Measurements from ENCODE around the gene SPRYD7.

Gene SPRYD7

GRCh38 chr13:49898792-49899191 lies 37.3 kb downstream of the SPRYD7 start:
- H3K4me1 ChIP-seq (ENCODE audit: insufficient read depth, poor library complexity, severe bottlenecking), result no peaks in the 10 kb centered on the region
- no peaks in the 10 kb centered on the region for H3K9me3 ChIP-seq (ENCODE audit: severe bottlenecking)
- H3K4me3 ChIP-seq (ENCODE audit: severe bottlenecking), result no peak overlapping the region
- no peaks in the 10 kb centered on the region for H3K27me3 ChIP-seq (ENCODE audit: insufficient read depth, poor library complexity, severe bottlenecking)
- no peak overlapping the region for H3K27ac ChIP-seq (ENCODE audit: poor library complexity, severe bottlenecking)
- TF ChIP-seq, protein P1, sequence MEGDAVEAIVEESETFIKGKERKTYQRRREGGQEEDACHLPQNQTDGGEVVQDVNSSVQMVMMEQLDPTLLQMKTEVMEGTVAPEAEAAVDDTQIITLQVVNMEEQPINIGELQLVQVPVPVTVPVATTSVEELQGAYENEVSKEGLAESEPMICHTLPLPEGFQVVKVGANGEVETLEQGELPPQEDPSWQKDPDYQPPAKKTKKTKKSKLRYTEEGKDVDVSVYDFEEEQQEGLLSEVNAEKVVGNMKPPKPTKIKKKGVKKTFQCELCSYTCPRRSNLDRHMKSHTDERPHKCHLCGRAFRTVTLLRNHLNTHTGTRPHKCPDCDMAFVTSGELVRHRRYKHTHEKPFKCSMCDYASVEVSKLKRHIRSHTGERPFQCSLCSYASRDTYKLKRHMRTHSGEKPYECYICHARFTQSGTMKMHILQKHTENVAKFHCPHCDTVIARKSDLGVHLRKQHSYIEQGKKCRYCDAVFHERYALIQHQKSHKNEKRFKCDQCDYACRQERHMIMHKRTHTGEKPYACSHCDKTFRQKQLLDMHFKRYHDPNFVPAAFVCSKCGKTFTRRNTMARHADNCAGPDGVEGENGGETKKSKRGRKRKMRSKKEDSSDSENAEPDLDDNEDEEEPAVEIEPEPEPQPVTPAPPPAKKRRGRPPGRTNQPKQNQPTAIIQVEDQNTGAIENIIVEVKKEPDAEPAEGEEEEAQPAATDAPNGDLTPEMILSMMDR (IDR thresholded peaks at IDR 0.05; ENCODE audit: poor library complexity, severe bottlenecking), result no peak
- DNase-seq (ENCODE audit: low spot score) (no peak), ATAC-seq (ENCODE audit: low read depth) (no peak)
- H3K36me3 ChIP-seq (ENCODE audit: low read depth), result no peaks in the 10 kb centered on the region

DNA sequence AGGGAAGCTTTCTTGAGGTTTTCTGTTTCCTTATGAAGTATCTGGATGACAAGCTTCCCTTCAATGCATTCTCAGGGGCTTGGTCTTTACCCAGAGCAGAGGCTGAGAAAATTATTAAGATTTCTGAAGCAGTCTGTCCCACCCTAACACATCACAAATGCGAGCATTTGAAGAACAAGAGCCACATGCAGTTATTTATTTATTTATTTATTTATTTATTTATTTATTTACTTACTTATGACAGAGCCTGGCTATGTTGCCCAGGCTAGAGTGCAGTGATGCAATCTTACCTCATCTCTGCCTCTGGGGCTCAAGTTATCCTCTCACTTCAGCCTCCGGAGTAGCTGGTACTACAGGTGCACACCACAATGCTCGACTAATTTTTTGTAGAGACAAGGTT lies 38.4 kb downstream of the SPRYD7 start:
- no peaks in the 10 kb centered on the region for H3K9me3 ChIP-seq (ENCODE audit: severe bottlenecking)
- DNase-seq (ENCODE audit: low spot score) (no peak), ATAC-seq (ENCODE audit: low read depth) (no peak)
- TF ChIP-seq, protein P1 (IDR thresholded peaks at IDR 0.05; ENCODE audit: poor library complexity, severe bottlenecking), result no peak
- no peak overlapping the region for H3K4me3 ChIP-seq (ENCODE audit: severe bottlenecking)
- no peaks in the 10 kb centered on the region for H3K27me3 ChIP-seq (ENCODE audit: insufficient read depth, poor library complexity, severe bottlenecking)
- no peaks in the 10 kb centered on the region for H3K4me1 ChIP-seq (ENCODE audit: insufficient read depth, poor library complexity, severe bottlenecking)
- H3K27ac ChIP-seq (ENCODE audit: poor library complexity, severe bottlenecking), result no peak overlapping the region
- no peaks in the 10 kb centered on the region for H3K36me3 ChIP-seq (ENCODE audit: low read depth)

- TF ChIP-seq, protein P1 (IDR thresholded peaks at IDR 0.05; ENCODE audit: poor library complexity, severe bottlenecking), result no peak
- H3K4me1 ChIP-seq (ENCODE audit: insufficient read depth, poor library complexity, severe bottlenecking), result no peaks in the 10 kb centered on the region
- H3K27me3 ChIP-seq (ENCODE audit: insufficient read depth, poor library complexity, severe bottlenecking), result no peaks in the 10 kb centered on the region
- DNase-seq (ENCODE audit: low spot score) (no peak), ATAC-seq (ENCODE audit: low read depth) (no peak)
- no peaks in the 10 kb centered on the region for H3K36me3 ChIP-seq (ENCODE audit: low read depth)
- H3K4me3 ChIP-seq (ENCODE audit: severe bottlenecking), result no peak overlapping the region
- no peak overlapping the region for H3K27ac ChIP-seq (ENCODE audit: poor library complexity, severe bottlenecking)
- no peaks in the 10 kb centered on the region for H3K9me3 ChIP-seq (ENCODE audit: severe bottlenecking)
Measured at GRCh38 chr13:49895826-49896225, 40.3 kb downstream of the SPRYD7 start.

- TF ChIP-seq, protein P1 (IDR thresholded peaks at IDR 0.05; ENCODE audit: poor library complexity, severe bottlenecking), result no peak
- Histone ChIP-seq H3K4me3 (ENCODE audit: severe bottlenecking) (no peak overlapping the region), H3K27me3 (ENCODE audit: insufficient read depth, poor library complexity, severe bottlenecking) (no peaks in the 10 kb centered on the region), H3K9me3 (ENCODE audit: severe bottlenecking) (no peaks in the 10 kb centered on the region), H3K4me1 (ENCODE audit: insufficient read depth, poor library complexity, severe bottlenecking) (no peaks in the 10 kb centered on the region), H3K36me3 (ENCODE audit: low read depth) (no peaks in the 10 kb centered on the region), H3K27ac (ENCODE audit: poor library complexity, severe bottlenecking) (no peak overlapping the region)
- ATAC-seq (ENCODE audit: low read depth) (no peak), DNase-seq (ENCODE audit: low spot score) (no peak)
Measured at GRCh38 chr13:49893591-49893990, 42.5 kb downstream of the SPRYD7 start.

- TF ChIP-seq, protein P1 (IDR thresholded peaks at IDR 0.05; ENCODE audit: poor library complexity, severe bottlenecking), result no peak
- Histone ChIP-seq H3K4me3 (ENCODE audit: severe bottlenecking) (no peak overlapping the region), H3K9me3 (ENCODE audit: severe bottlenecking) (no peaks in the 10 kb centered on the region), H3K4me1 (ENCODE audit: insufficient read depth, poor library complexity, severe bottlenecking) (no peaks in the 10 kb centered on the region), H3K36me3 (ENCODE audit: low read depth) (no peaks in the 10 kb centered on the region), H3K27me3 (ENCODE audit: insufficient read depth, poor library complexity, severe bottlenecking) (no peaks in the 10 kb centered on the region), H3K27ac (ENCODE audit: poor library complexity, severe bottlenecking) (no peak overlapping the region)
- ATAC-seq (ENCODE audit: low read depth) (no peak), DNase-seq (ENCODE audit: low spot score) (no peak)
Measured at GRCh38 chr13:49890376-49890775, 45.8 kb downstream of the SPRYD7 start.

Measured in RWPE2 (cell line).